Bronchial epithelial cell (primary cell): Measurements from ENCODE around the gene SYT5. TPM values are rescaled to one million over a fixed set of nuclear protein-coding genes. Genes with fewer than 3 reads are reported as not detected.

Source experiments
- DNase-seq: peaks from one replicate; pipeline ENCODE4 v3.0.0-alpha.2; 2010; ENCODE audit warnings: low read depth
- FAIRE-seq: peaks from 2 replicates; lab custom pipeline; 2011; peaks lifted over from hg19 to GRCh38; lab: Jason Lieb, UNC
- H3K27me3 ChIP-seq: 2 replicates; pipeline ENCODE4 v1.5.1; 2011; ENCODE audit warnings: low read length; ENCODE audit not compliant: control insufficient read depth, insufficient read depth
- H3K36me3 ChIP-seq: 2 replicates; pipeline ENCODE4 v1.5.1; 2011; ENCODE audit warnings: low read length; ENCODE audit not compliant: control insufficient read depth, insufficient read depth
- H3K4me3 ChIP-seq: 2 replicates; pipeline ENCODE4 v1.5.1; 2011; ENCODE audit warnings: mild to moderate bottlenecking, low read depth, low read length, control low read depth
- total RNA-seq: library from RNA; depleted of rRNA; stranded (reverse); fragments of >200 nt; gene quantifications from 2 replicates; pipeline ENCODE4 v1.2.1, GENCODE V29; 2014
- TF ChIP-seq, protein P1 (sequence below): IDR thresholded peaks from 2 replicates; pipeline ENCODE4 v1.5.1; 2011; ENCODE audit warnings: mild to moderate bottlenecking, moderate library complexity, low read length, control low read depth, inconsistent platforms; ENCODE audit not compliant: insufficient read depth, severe bottlenecking

Gene SYT5
- total RNA-seq, 1 donor from 2014 or later, result 0.26 TPM

DNA sequence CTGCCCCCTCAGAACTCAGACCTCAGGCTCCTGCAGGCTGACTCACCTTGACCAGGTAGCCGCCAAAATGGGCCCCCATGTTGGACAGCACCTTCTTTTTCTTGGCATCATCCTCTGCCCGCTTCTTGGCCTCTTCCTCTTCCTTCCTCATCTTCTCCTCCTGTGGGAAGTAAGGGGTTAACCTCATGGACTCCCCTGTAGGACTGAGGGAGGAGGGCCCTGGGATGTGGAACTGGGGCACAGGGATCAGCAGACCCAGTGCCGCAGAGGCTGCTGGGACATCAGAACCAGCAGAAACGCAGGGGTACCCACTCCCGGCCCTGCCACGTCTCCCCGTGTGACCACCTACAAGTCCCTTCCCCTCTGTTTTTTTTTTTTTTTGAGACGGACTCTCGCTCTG, 42.2 kb downstream of the SYT5 start:
- FAIRE-seq (no peak), DNase-seq (no peak)
- no peaks in the 10 kb centered on the region for H3K36me3 ChIP-seq
- peaks cover 2% of the 10 kb centered on the region for H3K27me3 ChIP-seq
- TF ChIP-seq, protein P1, sequence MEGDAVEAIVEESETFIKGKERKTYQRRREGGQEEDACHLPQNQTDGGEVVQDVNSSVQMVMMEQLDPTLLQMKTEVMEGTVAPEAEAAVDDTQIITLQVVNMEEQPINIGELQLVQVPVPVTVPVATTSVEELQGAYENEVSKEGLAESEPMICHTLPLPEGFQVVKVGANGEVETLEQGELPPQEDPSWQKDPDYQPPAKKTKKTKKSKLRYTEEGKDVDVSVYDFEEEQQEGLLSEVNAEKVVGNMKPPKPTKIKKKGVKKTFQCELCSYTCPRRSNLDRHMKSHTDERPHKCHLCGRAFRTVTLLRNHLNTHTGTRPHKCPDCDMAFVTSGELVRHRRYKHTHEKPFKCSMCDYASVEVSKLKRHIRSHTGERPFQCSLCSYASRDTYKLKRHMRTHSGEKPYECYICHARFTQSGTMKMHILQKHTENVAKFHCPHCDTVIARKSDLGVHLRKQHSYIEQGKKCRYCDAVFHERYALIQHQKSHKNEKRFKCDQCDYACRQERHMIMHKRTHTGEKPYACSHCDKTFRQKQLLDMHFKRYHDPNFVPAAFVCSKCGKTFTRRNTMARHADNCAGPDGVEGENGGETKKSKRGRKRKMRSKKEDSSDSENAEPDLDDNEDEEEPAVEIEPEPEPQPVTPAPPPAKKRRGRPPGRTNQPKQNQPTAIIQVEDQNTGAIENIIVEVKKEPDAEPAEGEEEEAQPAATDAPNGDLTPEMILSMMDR, result no peak
- H3K4me3 ChIP-seq, result no peak overlapping the region

DNA sequence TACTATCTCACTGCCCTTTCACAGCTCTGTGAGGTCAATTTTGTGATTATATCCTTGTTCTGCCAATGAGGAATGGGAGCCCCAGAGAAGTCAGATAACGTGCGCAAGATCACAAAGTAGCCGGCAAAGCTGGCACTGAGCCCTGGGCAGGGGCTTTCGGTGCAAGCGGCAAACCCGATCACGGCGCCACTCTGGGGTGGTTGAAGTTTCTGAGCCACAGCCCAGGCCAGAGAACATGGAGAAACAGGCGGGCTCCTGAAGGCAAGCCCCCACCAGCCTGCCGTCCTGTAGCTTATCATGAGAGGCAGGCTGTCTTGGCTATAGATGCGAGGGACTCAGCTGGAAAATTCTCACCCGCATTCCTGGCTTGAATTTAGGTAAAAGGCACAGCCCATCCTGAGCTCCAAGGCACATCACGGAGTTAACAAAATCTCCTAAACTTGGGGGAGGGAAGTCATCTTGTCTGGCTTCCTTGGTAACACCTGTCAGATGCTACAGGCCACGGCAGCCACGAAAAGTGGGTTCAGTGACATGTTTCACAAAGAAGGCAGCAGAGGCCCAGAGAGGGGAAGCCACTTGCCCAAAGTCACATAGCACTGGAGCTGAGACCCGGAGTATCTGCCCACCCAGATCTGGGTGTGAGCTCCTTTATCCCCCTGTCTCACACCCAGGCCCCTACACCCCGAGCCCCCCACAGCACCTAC, 43.5 kb downstream of the SYT5 start:
- H3K27me3 ChIP-seq, result peaks cover 2% of the 10 kb centered on the region
- no peak overlapping the region for H3K4me3 ChIP-seq
- DNase-seq (no peak), FAIRE-seq (no peak)
- TF ChIP-seq, protein P1, result no peak
- no peaks in the 10 kb centered on the region for H3K36me3 ChIP-seq

DNA sequence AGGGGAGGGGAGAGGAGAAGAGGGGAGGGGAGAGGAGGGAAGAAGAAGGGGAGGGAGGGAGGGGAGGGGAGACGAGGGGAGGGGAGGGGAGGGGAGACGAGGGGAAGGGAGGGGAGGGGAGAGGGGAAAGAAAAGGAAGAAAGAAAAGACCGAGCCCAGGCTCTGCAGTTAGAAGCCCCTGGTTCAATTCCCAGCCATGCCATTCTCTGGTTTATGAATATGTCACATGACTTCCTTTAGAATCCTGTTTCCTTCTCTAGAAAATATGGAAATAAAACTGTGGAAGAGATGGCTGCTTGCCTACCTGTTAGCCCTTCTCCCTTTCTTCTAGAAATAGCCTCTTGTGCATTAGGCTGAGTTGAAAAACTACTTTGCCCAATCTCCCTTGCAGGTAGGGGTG, 45.4 kb downstream of the SYT5 start:
- H3K36me3 ChIP-seq, result no peaks in the 10 kb centered on the region
- H3K4me3 ChIP-seq, result no peak overlapping the region
- TF ChIP-seq, protein P1, result no peak
- FAIRE-seq, result no peak
- DNase-seq, result no peak
- peaks cover 3% of the 10 kb centered on the region for H3K27me3 ChIP-seq

DNA sequence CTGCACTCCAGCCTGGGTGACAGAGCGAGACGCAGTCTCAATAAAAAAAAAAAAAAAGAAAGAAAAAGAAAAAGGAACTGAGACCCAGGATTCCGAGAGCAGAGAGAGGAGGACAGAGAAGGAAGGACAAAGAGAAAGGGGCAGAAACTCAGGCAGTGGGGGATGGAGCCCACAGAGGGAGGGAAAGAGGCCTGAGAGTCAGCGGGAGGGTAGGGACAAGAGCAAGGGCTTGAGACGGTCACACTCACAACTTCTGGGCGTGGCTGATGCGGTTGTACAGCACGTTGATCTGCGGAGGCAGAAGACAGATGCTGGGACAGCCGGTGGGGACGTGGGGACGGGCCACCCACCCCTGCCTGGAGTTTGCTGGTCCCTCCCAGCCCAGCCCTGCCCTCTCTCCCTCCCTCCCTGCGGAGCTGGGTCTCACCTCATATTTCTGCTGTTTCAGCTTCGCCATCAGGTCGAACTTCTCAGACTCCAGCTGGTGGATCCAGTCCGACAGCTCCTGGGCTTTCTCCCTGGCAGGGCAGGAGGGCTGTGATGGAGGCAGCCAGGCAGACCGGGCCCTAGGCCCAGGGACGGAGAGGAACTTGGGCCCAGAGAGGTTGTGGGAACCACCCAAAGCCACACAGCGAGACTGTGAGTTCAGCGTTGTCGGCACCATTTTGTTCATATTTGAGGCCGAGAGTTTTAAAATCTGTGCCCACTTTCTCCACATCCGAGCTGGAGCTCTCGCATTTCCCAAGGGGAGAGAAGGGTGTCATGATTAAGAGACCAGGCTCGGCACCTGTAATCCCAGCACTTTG, 46.2 kb downstream of the SYT5 start:
- DNase-seq (no peak), FAIRE-seq (no peak)
- Histone ChIP-seq H3K4me3 (no peak overlapping the region), H3K27me3 (peaks cover 4% of the 10 kb centered on the region), H3K36me3 (no peaks in the 10 kb centered on the region)
- TF ChIP-seq, protein P1, result no peak

DNA sequence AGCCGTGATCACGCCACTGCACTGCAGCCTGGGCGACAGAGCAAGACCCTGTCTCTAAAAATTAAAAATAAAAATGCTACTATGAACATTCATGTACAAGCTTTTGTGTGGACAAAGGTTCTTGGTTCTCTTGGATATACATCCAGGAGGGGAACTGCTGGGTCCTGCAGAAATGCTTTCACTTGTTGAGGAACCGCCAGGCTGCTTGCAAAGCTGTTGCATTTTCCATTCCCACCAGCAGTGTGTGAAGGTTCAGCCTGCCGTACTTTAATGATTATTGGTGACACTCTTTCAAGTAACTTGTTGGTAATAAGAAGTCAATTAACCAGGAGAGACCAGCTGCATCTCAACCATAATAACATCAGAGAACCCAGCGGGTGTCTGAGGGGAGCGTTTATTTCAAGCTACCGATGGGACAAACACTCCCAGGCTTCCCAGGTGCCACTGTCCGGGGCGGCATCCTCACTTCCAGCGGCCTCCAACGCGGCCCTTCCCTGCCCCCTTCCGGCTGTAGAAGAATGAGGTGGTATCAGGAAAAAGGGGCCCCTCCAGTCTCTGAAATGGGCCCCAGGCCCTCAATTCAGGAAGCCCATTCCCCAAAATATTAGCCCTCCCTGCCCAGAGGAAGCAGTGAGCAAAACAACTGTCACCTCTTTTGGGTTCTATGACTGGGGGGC, 47.5 kb downstream of the SYT5 start:
- Histone ChIP-seq H3K27me3 (peaks cover 4% of the 10 kb centered on the region), H3K36me3 (no peaks in the 10 kb centered on the region), H3K4me3 (no peak overlapping the region)
- no peak for FAIRE-seq
- TF ChIP-seq, protein P1, result no peak
- no peak for DNase-seq
